Pancreas (tissue), 10 donors: ENCODE measurements around the gene CPT1A. TPM values are rescaled to one million over a fixed set of nuclear protein-coding genes. Genes with fewer than 3 reads are reported as not detected.

ENCODE experiments used
- ATAC-seq, 4 donors: fragments of 200-7000 bp; cut with Tn5 transposase; one replicate each; pipeline versions ENCODE4 v1.8.0 to v1.9.1; 2020; ENCODE audit warnings: mild to moderate bottlenecking in 4 of 4, moderate library complexity in 4 of 4
- DNase-seq, 6 donors: peaks; one replicate each; pipeline ENCODE4 v3.0.0-alpha.2; 2020
- FAIRE-seq: peaks from 2 replicates; lab custom pipeline; 2012; peaks lifted over from hg19 to GRCh38; lab: Jason Lieb, UNC
- H3K27ac ChIP-seq, 4 donors: fragments of 200-600 bp; sonication (generic); 1 replicate in 3 of 4; 2 replicates in 1 of 4; pipeline versions ENCODE4 v1.5.0 to v1.8.0; 2020
- H3K27me3 ChIP-seq, 4 donors: fragments of 200-600 bp; one replicate each; pipeline ENCODE4 v1.8.0; 2021
- H3K36me3 ChIP-seq, 3 donors: fragments of 200-600 bp; sonication (generic) in 1 of 3; one replicate each; pipeline versions ENCODE4 v1.5.0 to v1.8.0; 2020 to 2021
- H3K4me1 ChIP-seq, 3 donors: fragments of 200-600 bp; one replicate each; pipeline ENCODE4 v1.8.0; 2021
- H3K4me3 ChIP-seq, 4 donors: fragments of 200-600 bp; sonication (generic) in 2 of 4; one replicate each; pipeline versions ENCODE4 v1.5.0 to v1.8.0; 2020 to 2021
- H3K9me3 ChIP-seq, 4 donors: fragments of 200-600 bp; one replicate each; pipeline ENCODE4 v1.8.0; 2021
- WGBS, 2 donors: extraction: QIAGEN DNeasy Blood & Tissue Kit; methylation state at CpG; one replicate each; pipeline ENCODE4 v1.1.7; 2013; 5-methylcytosine and 5-hydroxymethylcytosine counted together
- intact Hi-C, 3 donors: fragments of 100-400 bp; cut with DNase I; formaldehyde crosslinking; loops; one replicate each; pipeline versions ENCODE4 v1.11.1 to v1.14.2; 2022
- polyA plus RNA-seq, 2 donors: library from polyadenylated mRNA; stranded (reverse); fragments of 200-250 nt; gene quantifications; one replicate each; pipeline ENCODE4 v1.2.3, GENCODE V29; 2013
- total RNA-seq, 6 donors: library from RNA; stranded (reverse); fragmentation: NEBNext Ultra II Directional in 4 of 6; extraction: Animal tissue kit (Norgen Biotek cat#: 25700) in 4 of 6; gene quantifications; one replicate each; pipeline versions ENCODE4 v1.2.1 to v1.2.4, GENCODE V29; 2021 to 2023
- TF ChIP-seq, protein P1 (sequence below), 4 donors: fragments of 200-600 bp; sonication (generic) in 3 of 4; IDR thresholded peaks; one replicate each; pipeline versions ENCODE4 v1.5.0 to v1.8.0; 2021; ENCODE audit warnings: antibody characterized with exemption in 4 of 4
- donor health status: healthy with polysubstance abuse.
- donor health status: DM: no; HTN: no; CAD: no; lungs with moderate emphysema.
- donor health status: DM: no; HTN: no; CAD: no.
- donor health status: control.
- donor health status: control.
- donor health status: Bipolar disorder and iron deficiency.
- donor health status: DM: yes; HTN: yes; CAD: no.
- donor health status: DM: no; HTN: no; CAD: no.
- donor health status: DM: no; HTN: no; CAD: no.
- donor health status: DM: yes; HTN: yes; CAD: no.

Gene CPT1A
- total and polyA plus RNA-seq, 8 donors, result 9.5 to 33.7 (median 20.5) TPM

DNA sequence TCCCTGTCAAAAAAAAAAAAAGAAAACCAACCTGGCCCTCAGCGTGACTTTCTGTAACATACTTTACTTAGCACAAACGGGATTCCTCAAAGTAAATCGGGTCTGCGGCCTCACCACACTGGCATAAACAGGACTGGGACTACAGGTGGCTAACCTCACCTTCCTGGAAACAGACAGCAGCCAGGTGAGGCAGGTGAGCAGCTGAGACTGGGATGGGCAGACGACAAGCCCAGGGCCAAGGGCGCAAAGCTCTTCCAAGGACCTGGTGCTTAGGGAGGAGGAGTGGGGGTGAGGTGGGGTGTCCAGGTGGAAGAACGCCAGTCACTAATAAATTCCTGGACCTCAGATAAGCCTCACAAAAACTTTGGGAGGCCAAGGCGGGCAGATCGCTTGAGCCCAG, 15.0 kb downstream of the CPT1A start:
- FAIRE-seq (no peak), ATAC-seq (no peak), DNase-seq (no peak)
- 88 to 94% methylated on average over 9 of the region's 9 CpGs for WGBS, 2 donors
- Histone ChIP-seq H3K4me3 (no peak overlapping the region), H3K27ac (no peak overlapping the region), H3K36me3 (no peaks in the 10 kb centered on the region), H3K27me3 (no peaks in the 10 kb centered on the region), H3K4me1 (peaks cover 0 to 23% (median 8%) of the 10 kb centered on the region in 3 donors), H3K9me3 (no peaks in the 10 kb centered on the region)
- intact Hi-C loops, result no loop called here
- TF ChIP-seq, protein P1, sequence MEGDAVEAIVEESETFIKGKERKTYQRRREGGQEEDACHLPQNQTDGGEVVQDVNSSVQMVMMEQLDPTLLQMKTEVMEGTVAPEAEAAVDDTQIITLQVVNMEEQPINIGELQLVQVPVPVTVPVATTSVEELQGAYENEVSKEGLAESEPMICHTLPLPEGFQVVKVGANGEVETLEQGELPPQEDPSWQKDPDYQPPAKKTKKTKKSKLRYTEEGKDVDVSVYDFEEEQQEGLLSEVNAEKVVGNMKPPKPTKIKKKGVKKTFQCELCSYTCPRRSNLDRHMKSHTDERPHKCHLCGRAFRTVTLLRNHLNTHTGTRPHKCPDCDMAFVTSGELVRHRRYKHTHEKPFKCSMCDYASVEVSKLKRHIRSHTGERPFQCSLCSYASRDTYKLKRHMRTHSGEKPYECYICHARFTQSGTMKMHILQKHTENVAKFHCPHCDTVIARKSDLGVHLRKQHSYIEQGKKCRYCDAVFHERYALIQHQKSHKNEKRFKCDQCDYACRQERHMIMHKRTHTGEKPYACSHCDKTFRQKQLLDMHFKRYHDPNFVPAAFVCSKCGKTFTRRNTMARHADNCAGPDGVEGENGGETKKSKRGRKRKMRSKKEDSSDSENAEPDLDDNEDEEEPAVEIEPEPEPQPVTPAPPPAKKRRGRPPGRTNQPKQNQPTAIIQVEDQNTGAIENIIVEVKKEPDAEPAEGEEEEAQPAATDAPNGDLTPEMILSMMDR (IDR thresholded peaks at IDR 0.05), result no peak

GRCh38 chr11:68825571-68825970, 16.1 kb downstream of the CPT1A start:
- intact Hi-C loops, result no loop called here
- Histone ChIP-seq H3K9me3 (no peaks in the 10 kb centered on the region), H3K4me3 (no peak overlapping the region), H3K27ac (no peak overlapping the region), H3K36me3 (no peaks in the 10 kb centered on the region), H3K27me3 (no peaks in the 10 kb centered on the region), H3K4me1 (peaks cover 0 to 15% (median 4%) of the 10 kb centered on the region in 3 donors)
- peak; percentile 46 to 76 (median 68) for DNase-seq
- WGBS, 2 donors, result 29 to 31% methylated on average over 6 to 7 of the region's 7 CpGs
- ATAC-seq, result peak; percentile 67 to 89 (median 86)
- TF ChIP-seq, protein P1 (IDR thresholded peaks at IDR 0.05), result no peak
- no peak for FAIRE-seq

DNA sequence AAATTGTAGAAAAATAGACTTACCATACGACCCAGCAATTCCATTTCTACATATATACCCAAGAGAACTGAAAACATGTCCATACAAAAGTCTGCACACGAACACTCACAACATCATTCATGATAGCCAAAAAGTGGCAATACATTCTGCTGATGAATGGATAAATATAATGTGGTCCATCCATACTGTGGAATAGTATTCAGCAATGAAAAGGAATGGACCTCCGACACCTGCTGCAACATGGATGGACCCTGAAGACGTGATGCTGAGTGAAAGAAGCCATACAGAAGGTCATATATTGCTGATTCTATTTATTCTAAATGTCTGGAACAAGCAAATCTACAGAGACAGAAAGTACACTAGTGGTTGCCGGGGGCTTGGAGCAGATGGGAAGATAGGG, 19.2 kb downstream of the CPT1A start:
- TF ChIP-seq, protein P1 (IDR thresholded peaks at IDR 0.05), result no peak
- no peak for DNase-seq
- Histone ChIP-seq H3K9me3 (no peaks in the 10 kb centered on the region), H3K36me3 (no peaks in the 10 kb centered on the region), H3K4me3 (no peak overlapping the region), H3K27ac (no peak overlapping the region), H3K27me3 (no peaks in the 10 kb centered on the region), H3K4me1 (no peaks in the 10 kb centered on the region)
- no peak for FAIRE-seq
- intact Hi-C loops, result no loop called here
- no peak for ATAC-seq
- 94 to 98% methylated on average over 5 of the region's 5 CpGs for WGBS, 2 donors

DNA sequence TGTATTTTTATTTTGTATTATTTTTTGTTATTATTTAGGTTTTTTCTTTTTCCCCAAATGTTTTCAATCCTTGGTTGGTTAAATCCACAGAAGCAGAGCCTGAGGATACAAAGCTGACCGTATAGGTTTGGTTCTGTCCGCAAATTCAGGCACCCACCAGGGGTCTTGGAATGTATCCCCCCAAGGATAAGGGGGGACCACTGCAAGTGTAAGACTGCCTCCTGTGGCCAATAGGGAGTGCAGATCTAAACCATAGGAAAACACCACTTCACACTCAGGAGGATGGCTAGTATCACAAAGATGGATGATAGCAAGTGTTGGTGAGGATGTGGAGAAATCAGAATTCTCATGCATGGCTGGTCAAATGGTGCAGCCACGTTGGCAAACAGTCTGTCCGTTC, 20.0 kb downstream of the CPT1A start:
- TF ChIP-seq, protein P1 (IDR thresholded peaks at IDR 0.05), result no peak
- FAIRE-seq (no peak), DNase-seq (no peak), ATAC-seq (no peak)
- intact Hi-C loops, result no loop called here
- WGBS, 2 donors, result 53 to 59% methylated on average over 4 of the region's 4 CpGs
- Histone ChIP-seq H3K27me3 (no peaks in the 10 kb centered on the region), H3K9me3 (no peaks in the 10 kb centered on the region), H3K4me1 (no peaks in the 10 kb centered on the region), H3K27ac (no peak overlapping the region), H3K36me3 (no peaks in the 10 kb centered on the region), H3K4me3 (no peak overlapping the region)

DNA sequence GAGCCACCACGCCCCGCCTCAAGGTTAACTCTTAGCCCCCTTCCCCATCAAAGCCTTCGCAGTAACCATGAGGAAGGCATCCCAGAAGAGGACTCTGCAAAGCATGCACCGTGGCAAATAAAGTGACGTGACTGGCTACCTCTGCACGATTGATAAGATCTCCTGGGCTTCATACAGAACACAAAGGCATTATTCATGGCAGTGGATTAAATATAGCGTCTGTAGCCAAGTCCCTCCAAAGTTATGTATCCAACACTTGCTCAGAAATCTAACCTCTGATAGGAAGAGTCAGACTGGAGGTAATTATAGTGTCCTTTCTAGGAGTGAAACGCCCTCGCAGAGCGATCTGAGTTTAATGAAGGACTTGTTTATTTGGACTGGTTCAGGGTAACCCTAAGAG, 22.4 kb downstream of the CPT1A start:
- FAIRE-seq, result no peak
- Histone ChIP-seq H3K4me3 (no peak overlapping the region), H3K9me3 (no peaks in the 10 kb centered on the region), H3K27me3 (no peaks in the 10 kb centered on the region), H3K27ac (no peak overlapping the region), H3K36me3 (peaks cover 0 to 9% (median 4%) of the 10 kb centered on the region in 3 donors), H3K4me1 (no peaks in the 10 kb centered on the region)
- WGBS, 2 donors, result 67 to 69% methylated on average over 10 of the region's 10 CpGs
- intact Hi-C loops, result no loop called here
- ATAC-seq, result peak in 1 of 4 donors; percentile 47
- TF ChIP-seq, protein P1 (IDR thresholded peaks at IDR 0.05), result no peak
- no peak for DNase-seq
